Gastrocnemius medialis (tissue), 4 donors: ENCODE measurements around the gene IGSF8. TPM values are rescaled to one million over a fixed set of nuclear protein-coding genes. Genes with fewer than 3 reads are reported as not detected.

Experiments
- ATAC-seq, 2 donors: fragments of 150-250 bp; one replicate each; pipeline ENCODE4 v1.9.1; 2016
- DNase-seq, 2 donors: peaks; one replicate each; pipeline ENCODE4 v3.0.0-alpha.2; 2019
- H3K27ac ChIP-seq, 4 donors: fragments of 200-600 bp; sonication (generic); 1 replicate in 1 of 4; 2 replicates in 3 of 4; pipeline ENCODE4 v1.5.1; 2016 to 2018; ENCODE audit warnings: mild to moderate bottlenecking in 2 of 4, moderate library complexity in 1 of 4
- H3K27me3 ChIP-seq, 3 donors: fragments of 200-600 bp; sonication (generic) in 2 of 3; 1 replicate in 1 of 3; 2 replicates in 2 of 3; pipeline versions ENCODE4 v1.5.1 to v1.6.0; 2016 to 2019; ENCODE audit warnings: mild to moderate bottlenecking in 1 of 3, moderate library complexity in 1 of 3
- H3K36me3 ChIP-seq, 2 donors: fragments of 200-600 bp; sonication (generic) in 1 of 2; one replicate each; pipeline ENCODE4 v1.5.1; 2017 to 2018
- H3K4me1 ChIP-seq, 2 donors: fragments of 200-600 bp; sonication (generic) in 1 of 2; one replicate each; pipeline ENCODE4 v1.5.1; 2016 to 2017; ENCODE audit warnings: mild to moderate bottlenecking in 2 of 2
- H3K4me3 ChIP-seq, 4 donors: fragments of 200-600 bp; sonication (generic) in 3 of 4; 1 replicate in 1 of 4; 2 replicates in 3 of 4; pipeline ENCODE4 v1.5.1; 2016 to 2019; ENCODE audit warnings: mild to moderate bottlenecking in 2 of 4
- H3K9me3 ChIP-seq, 3 donors: fragments of 200-600 bp; sonication (generic) in 2 of 3; 1 replicate in 1 of 3; 2 replicates in 2 of 3; pipeline ENCODE4 v1.5.1; 2016 to 2019
- CTCF ChIP-seq, 5 experiments: fragments of 450-650 bp in 3 of 5; fragments of 200-600 bp in 2 of 5; sonication (generic) in 2 of 5; IDR thresholded peaks in 4 of 5; conservative IDR thresholded peaks in 1 of 5; 1 replicate in 4 of 5; 2 replicates in 1 of 5; pipeline ENCODE4 v1.5.1; 2016 to 2019; ENCODE audit warnings: antibody characterized with exemption in 5 of 5, mild to moderate bottlenecking in 3 of 5, moderate library complexity in 3 of 5
- POLR2A ChIP-seq, 2 donors: fragments of 450-650 bp; IDR thresholded peaks; one replicate each; pipeline ENCODE4 v1.6.1; 2017; ENCODE audit warnings: antibody characterized with exemption in 2 of 2, mild to moderate bottlenecking in 2 of 2, moderate library complexity in 2 of 2
- in situ Hi-C, 4 donors: fragments of 200-750 bp; cut with MboI; loops; one replicate each; pipeline versions ENCODE4 v1.15.0 to v1.8.0; 2017; ENCODE audit warnings: low sequenced_read_pairs in 4 of 4
- intact Hi-C: fragments of 100-400 bp; cut with DNase I; formaldehyde crosslinking; loops from one replicate; pipeline ENCODE4 v1.15.1; 2023; ENCODE audit warnings: low total_unique reads
- total RNA-seq, 4 donors: library from RNA; depleted of rRNA; stranded (reverse); fragments of >200 nt; gene quantifications; one replicate each; pipeline versions ENCODE4 v1.1.0 to v1.2.3, GENCODE V29; 2016

IGSF8 gene
- total RNA-seq, 4 donors from 2014 or later, result 3.4 to 12.8 (median 8.7) TPM

GRCh38 chr1:160045653-160046052 lies 52.8 kb downstream of the IGSF8 start:
- Histone ChIP-seq H3K9me3 (no peaks in the 10 kb centered on the region), H3K27me3 (no peaks in the 10 kb centered on the region), H3K4me3 (no peak overlapping the region), H3K36me3 (no peaks in the 10 kb centered on the region), H3K27ac (no peak overlapping the region), H3K4me1 (peaks cover 0 to 6% of the 10 kb centered on the region in 2 donors)
- TF ChIP-seq POLR2A (IDR thresholded peaks at IDR 0.05) (no peak), CTCF (IDR thresholded peaks at IDR 0.05 in 4 of 5, conservative IDR thresholded peaks at IDR 0.05 in 1 of 5) (no peak)
- no peak for DNase-seq
- in situ Hi-C loops, result no loop called here
- intact Hi-C loops, result loop anchor here (1.0 to 2.0 kb wide), 2 partner anchors 13 to 33 kb away; no protein-coding TSS in a partner anchor
- no peak for ATAC-seq

GRCh38 chr1:160043543-160043942 lies 54.9 kb downstream of the IGSF8 start:
- Histone ChIP-seq H3K36me3 (no peaks in the 10 kb centered on the region), H3K27me3 (no peaks in the 10 kb centered on the region), H3K27ac (no peak overlapping the region), H3K9me3 (no peaks in the 10 kb centered on the region), H3K4me3 (no peak overlapping the region), H3K4me1 (peaks cover 0 to 6% of the 10 kb centered on the region in 2 donors)
- in situ Hi-C loops, result no loop called here
- ATAC-seq, result no peak
- DNase-seq, result no peak
- TF ChIP-seq POLR2A (IDR thresholded peaks at IDR 0.05) (no peak), CTCF (IDR thresholded peaks at IDR 0.05 in 4 of 5, conservative IDR thresholded peaks at IDR 0.05 in 1 of 5) (no peak)
- intact Hi-C loops, result no loop called here

Other genes starting within 250 kb of the IGSF8 start
- not detected for gene VSIG8, start 236.0 kb downstream of the IGSF8 start, total RNA-seq
- gene CFAP45, start 198.5 kb downstream of the IGSF8 start, total RNA-seq, result not detected
- 10 to 100 TPM; 28.8 to 48.2 (median 37.5) TPM for gene TAGLN2, start 173.1 kb downstream of the IGSF8 start, total RNA-seq
- under 1 TPM in 2 of 4 donors, not detected in 2; 0.10 to 0.11 TPM for gene IGSF9, start 153.0 kb downstream of the IGSF8 start, total RNA-seq
- not detected for gene SLAMF9, start 144.4 kb downstream of the IGSF8 start, total RNA-seq
- gene PIGM, start 66.6 kb downstream of the IGSF8 start, total RNA-seq, result under 1 TPM; 0.55 to 0.75 (median 0.72) TPM
- gene KCNJ10, start 28.5 kb downstream of the IGSF8 start, total RNA-seq, result not detected
- gene KCNJ9, start 17.1 kb downstream of the IGSF8 start, total RNA-seq, result not detected
- gene ATP1A2, start 17.1 kb upstream of the IGSF8 start, total RNA-seq, result 100 to 1,000 TPM; 281 to 710 (median 413) TPM
- under 1 TPM in 2 of 4 donors, not detected in 2; 0.07 to 0.47 TPM for gene ATP1A4, start 53.0 kb upstream of the IGSF8 start, total RNA-seq
- 100 to 1,000 TPM; 255 to 894 (median 358) TPM for gene CASQ1, start 92.0 kb upstream of the IGSF8 start, total RNA-seq
- gene PEA15, start 106.8 kb upstream of the IGSF8 start, total RNA-seq, result 10 to 100 TPM; 10.5 to 34.7 (median 27.2) TPM
- 100 to 1,000 TPM; 170 to 208 (median 196) TPM for gene DCAF8, start 163.9 kb upstream of the IGSF8 start, total RNA-seq
- 100 to 1,000 TPM in 2 of 4 donors, 10 to 100 TPM in 2; 61.9 to 151 (median 82.4) TPM for gene PEX19, start 186.5 kb upstream of the IGSF8 start, total RNA-seq
- 100 to 1,000 TPM in 1 of 4 donors, 10 to 100 TPM in 3; 59.0 to 103 (median 85.9) TPM for gene COPA, start 244.6 kb upstream of the IGSF8 start, total RNA-seq
- 10 to 100 TPM; 29.2 to 59.3 (median 33.2) TPM for gene NCSTN, start 244.8 kb upstream of the IGSF8 start, total RNA-seq